ENCODE measurements around the gene SFXN5. TPM values are rescaled to one million over a fixed set of nuclear protein-coding genes. Genes with fewer than 3 reads are reported as not detected.
"Not testable (repeated sequence)": the region's sequence is repeated elsewhere in the genome, so short reads cannot be mapped to it uniquely, and the experiment has no call there.

SFXN5 gene
- total RNA-seq: 8.1 and 8.9 TPM in 2 replicates

- DNase-seq (ENCODE audit: low read depth in 2 of 2): peak; percentile 97 to 98
These were observed at the start of gene SFXN5 for GRCh38 chr2:73071360-73072128. TSS of gene SFXN5 (minus strand) at chr2:73071712. CDS start at chr2:73071705, 7 bp downstream.

- not testable (repeated sequence) for DNase-seq (ENCODE audit: low read depth in 2 of 2)
These were observed 48.2 kb upstream of the SFXN5 start for GRCh38 chr2:73119611-73120239.

- DNase-seq (ENCODE audit: low read depth in 2 of 2): no peak
These were observed 45.9 kb upstream of the SFXN5 start for GRCh38 chr2:73117441-73117840.

- DNase-seq (ENCODE audit: low read depth in 2 of 2): no peak
These were observed 44.9 kb upstream of the SFXN5 start for GRCh38 chr2:73116182-73116960.

- no peak for DNase-seq (ENCODE audit: low read depth in 2 of 2)
These were observed 42.9 kb upstream of the SFXN5 start for GRCh38 chr2:73114273-73114867.

GRCh38 chr2:73112913-73113854 lies 41.7 kb upstream of the SFXN5 start, which contains the start of gene RAB11FIP5:
TSS of gene RAB11FIP5 (minus strand) at chr2:73112948. CDS start at chr2:73112777, 171 bp downstream.
- peak; percentile 81 to 83 for DNase-seq (ENCODE audit: low read depth in 2 of 2)

GRCh38 chr2:73112026-73112912 lies 40.8 kb upstream of the SFXN5 start:
- peak; percentile 68 to 73 for DNase-seq (ENCODE audit: low read depth in 2 of 2)

- peak; percentile 65 to 90 for DNase-seq (ENCODE audit: low read depth in 2 of 2)
These were observed 39.8 kb upstream of the SFXN5 start for GRCh38 chr2:73111073-73112025.

- DNase-seq (ENCODE audit: low read depth in 2 of 2): peak; percentile 37 to 47
These were observed 38.9 kb upstream of the SFXN5 start for GRCh38 chr2:73110168-73111072.

- DNase-seq (ENCODE audit: low read depth in 2 of 2): no peak
These were observed 38.1 kb upstream of the SFXN5 start for GRCh38 chr2:73109431-73110167.

- DNase-seq (ENCODE audit: low read depth in 2 of 2): peak; percentile 30 to 41
These were observed 35.9 kb upstream of the SFXN5 start for GRCh38 chr2:73107211-73107926.

GRCh38 chr2:73106791-73107190 lies 35.3 kb upstream of the SFXN5 start:
- DNase-seq (ENCODE audit: low read depth in 2 of 2): no peak

- DNase-seq (ENCODE audit: low read depth in 2 of 2): no peak
These were observed 34.0 kb upstream of the SFXN5 start for GRCh38 chr2:73105511-73105971.

GRCh38 chr2:73104933-73105332 lies 33.4 kb upstream of the SFXN5 start:
- no peak for DNase-seq (ENCODE audit: low read depth in 2 of 2)

GRCh38 chr2:73103018-73103542 lies 31.6 kb upstream of the SFXN5 start:
- peak in 1 of 2 donors; percentile 14 for DNase-seq (ENCODE audit: low read depth in 2 of 2)
